HG02943 (cell line): ENCODE results near the gene PLEKHA7.

ENCODE experiments used
- ATAC-seq: cut with Tn5 transposase; IDR thresholded peaks from one replicate; pipeline ENCODE4 v1.9.1; 2021; ENCODE audit warnings: mild to moderate bottlenecking, low read depth, moderate library complexity; ENCODE audit not compliant: unreplicated experiment

PLEKHA7 gene

GRCh38 chr11:16815047-16815767, 199.0 kb downstream of the PLEKHA7 start:
- ATAC-seq, result no peak

DNA sequence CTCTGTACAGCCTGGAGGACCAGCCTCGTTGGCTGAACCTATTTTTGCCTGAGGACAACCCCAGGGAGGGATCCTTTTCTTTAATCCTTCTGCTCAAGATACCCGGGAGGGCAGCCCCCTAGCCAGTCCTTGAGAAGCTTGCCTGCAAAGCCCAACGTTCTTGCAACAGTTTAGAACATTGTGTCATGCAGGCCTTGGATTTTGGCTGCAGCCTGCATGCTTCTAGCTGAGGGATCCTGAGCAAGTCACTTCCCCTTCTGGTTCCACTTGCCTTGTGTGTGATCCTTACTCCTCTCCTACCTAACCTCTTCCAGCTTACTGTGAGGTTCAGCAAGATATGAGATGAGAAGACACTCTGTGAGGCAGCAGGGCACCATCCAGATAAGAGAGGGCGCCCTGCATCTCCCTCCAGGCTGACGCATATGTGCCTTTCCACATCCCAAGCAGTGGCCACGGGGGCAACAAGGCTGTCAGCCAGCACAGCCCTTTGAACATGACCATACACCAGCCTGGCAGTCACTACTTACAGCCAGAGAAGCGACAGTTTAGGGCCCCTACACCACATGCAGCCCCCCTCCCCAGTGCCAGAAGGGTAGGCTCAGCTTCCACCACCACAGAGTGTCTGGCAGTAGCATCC, 199.7 kb downstream of the PLEKHA7 start:
- ATAC-seq, result no peak

- ATAC-seq, result no peak
Measured at GRCh38 chr11:16813126-16813525, 201.1 kb downstream of the PLEKHA7 start.

DNA sequence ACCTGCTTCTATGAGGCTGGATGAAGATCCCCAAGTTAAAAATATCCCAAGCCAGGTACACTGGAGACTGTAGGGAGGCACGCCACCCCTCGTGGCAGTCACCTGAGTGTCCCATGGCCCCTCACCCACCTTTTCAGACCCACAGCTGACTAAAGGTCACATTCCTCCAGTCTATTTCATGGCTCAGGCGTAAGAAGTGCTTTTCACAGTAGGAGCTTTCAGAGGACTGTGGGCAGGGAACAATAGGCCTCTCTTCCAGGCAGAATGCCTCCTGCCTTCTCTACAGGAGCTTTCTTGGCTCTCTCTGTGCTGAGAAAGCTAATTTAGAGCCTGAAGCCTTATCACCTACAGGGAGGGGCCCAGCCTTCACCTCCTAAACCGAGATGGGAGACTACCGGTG, 201.9 kb downstream of the PLEKHA7 start:
- no peak for ATAC-seq

DNA sequence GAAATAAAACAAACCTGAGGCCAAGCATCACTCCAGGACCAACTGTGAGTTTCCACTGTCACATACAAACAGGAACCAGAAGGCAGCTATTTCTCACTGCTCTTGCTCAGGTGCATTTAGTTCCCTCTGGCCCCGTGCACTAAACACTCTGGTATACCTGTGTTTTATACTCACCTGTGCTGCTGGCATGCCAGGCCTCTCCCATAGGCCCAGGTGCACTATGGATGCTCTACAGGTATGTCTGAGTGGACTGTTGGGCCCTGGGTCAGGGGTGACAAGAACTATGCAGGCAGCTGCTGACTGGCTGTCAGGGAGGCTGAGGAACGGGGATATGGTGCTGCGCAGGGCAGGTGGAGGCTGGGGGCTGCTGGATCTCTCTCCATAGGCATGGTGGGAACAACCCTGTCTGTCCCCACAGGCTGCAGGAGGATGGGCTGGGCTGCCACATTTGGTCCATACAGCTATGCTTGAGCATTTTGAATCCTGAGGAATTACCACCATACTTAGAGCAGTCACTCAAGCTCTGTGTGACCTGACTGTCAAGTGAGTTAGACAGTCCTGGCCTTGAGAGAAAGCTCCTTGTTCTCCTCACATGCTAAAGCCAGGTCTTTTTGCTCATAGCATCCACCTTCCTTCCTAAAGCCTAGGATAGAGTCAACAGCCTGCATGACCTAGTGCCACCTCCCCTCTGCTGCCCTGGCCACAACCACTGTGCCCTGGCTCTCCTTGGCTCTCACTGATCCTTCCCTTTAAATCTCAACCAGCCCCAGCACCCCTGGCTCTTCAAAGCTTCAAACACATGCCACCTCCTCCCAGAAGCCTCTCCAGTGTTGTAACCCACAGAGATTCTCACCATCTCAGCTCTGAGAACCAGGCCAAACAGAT, 202.8 kb downstream of the PLEKHA7 start:
- ATAC-seq, result no peak

- ATAC-seq, result no peak
Measured at GRCh38 chr11:16809886-16810668, 204.1 kb downstream of the PLEKHA7 start.

DNA sequence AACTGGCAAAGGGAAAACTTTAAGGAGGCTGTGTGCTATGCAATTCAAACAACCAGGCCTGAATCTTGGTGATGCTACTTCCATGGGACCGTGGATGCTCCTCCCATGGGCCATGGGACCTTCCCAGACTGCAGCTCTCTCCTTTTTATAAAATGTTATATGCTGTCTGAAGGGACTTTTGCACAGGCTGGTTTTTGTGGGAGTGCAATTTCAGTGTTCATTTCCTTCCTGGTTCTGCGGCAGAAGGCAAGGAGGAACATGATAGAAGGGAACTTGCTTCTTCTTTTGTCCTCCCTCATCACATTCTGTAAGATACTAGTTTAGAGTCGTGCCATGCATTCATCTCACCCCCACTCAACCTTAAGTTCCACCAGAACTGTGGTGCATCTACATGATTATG, 206.9 kb downstream of the PLEKHA7 start:
- no peak for ATAC-seq

GRCh38 chr11:16806791-16807190, 207.4 kb downstream of the PLEKHA7 start:
- ATAC-seq, result no peak

GRCh38 chr11:16805938-16806337, 208.3 kb downstream of the PLEKHA7 start:
- no peak for ATAC-seq

DNA sequence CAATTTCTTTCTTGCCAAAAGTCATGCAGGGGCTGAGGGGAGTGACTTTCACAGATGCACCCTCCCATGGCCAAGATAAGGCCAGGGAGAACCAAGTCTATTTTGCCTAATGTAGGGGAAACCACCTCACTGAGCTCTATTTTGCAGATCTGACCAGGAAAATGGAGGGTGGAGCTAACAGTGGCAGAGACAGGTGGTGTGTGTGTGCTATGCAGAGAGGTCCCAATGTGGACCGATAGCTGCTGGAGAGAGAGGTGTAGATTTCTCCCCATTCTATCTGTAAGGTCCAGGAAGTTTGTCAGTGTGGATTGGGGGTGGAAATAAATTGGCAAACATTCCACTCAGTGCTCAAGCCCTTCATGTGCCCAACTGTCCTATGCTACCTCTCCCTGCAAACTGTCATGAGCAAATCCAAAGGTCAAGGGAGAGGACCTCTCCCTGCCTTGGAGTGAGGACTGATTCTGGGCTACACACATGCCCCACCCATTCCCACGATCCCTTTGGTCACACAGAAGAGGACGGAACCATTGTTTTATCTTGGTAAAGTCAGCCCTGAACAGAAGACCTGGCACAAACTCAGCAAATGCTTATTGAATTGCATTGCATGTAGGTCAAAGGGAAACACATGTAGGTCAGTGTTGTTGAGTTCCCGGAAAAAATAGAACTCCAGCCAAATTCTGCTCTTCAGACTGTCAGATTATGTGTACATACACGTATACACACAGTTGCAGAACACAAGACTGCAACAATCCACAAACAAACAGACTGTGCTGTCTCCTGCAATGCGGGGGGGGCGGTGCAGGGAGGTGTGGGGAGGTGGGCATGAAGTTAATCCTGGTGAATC, 209.9 kb downstream of the PLEKHA7 start:
- no peak for ATAC-seq

DNA sequence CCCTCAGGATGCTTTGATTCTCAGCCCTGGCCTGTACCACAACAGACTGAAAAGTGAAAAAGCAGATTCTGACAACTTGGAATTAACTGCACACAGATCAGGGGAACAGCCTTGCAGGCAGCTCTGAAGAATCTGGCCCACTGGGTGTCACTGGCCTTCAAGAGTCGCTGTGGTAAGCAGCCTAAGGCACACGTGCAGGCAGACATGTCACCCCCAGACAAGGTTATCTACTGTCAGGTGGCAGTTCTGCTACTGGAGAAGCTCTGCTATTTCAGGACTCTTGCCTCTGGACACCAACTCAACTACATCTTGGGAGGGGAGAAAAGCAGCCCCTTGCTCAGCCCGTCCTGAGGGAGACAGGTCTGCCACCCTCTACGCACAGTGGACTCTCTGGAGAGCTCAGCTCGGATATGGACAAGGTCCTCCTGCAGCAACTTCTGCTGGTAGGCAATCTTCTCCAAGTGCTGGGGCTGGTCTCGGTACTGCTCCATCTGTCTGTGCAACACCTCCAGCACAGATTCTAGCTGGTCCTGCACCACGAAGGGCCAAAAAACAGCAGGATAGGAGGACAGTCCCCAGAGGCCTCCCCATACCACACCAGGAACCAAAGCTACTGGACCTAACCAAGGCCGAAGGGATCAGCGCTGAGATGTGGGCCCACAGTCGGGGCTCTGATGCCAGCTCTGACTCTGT, 212.8 kb downstream of the PLEKHA7 start:
- ATAC-seq, result no peak

DNA sequence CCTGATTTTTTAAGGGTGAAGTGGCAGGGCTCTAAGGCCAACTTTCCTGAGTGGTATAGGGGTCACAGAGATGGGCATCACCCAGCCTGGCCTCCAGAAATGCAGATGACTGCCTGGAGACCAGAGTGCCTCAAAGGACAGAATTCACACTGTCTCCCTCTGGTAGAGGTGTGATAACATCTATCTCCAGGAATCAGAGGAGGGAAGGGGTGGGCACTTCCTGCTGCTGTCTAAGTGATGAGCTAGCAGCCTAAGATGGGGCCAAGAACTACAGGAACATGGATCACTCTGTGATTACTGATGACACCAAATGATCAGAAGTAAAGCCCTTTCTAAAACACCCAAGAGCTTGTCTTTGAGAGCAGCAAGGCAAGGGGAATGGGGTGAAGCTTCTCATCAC, 213.8 kb downstream of the PLEKHA7 start:
- ATAC-seq, result no peak

DNA sequence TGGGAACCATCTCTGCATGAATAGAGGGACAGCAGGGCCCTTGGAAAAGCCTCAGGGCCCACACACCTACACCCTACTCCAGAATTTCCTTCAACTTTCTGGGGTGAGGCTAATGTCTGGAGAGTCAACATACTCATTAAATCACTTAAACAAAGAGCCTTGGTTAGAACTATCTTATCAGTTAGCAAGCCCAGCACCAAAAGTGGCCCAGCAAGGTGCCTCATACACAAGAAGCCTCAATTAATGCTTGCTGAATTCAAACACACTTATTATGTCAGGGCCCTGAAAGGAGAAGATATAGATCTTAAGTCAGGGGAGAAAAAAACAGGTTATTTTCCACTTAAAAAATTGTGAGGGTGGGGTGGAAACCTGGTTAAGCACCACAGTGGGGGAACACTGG, 214.3 kb downstream of the PLEKHA7 start:
- ATAC-seq, result no peak

- ATAC-seq, result no peak
Measured at GRCh38 chr11:16799221-16799620, 215.0 kb downstream of the PLEKHA7 start.

DNA sequence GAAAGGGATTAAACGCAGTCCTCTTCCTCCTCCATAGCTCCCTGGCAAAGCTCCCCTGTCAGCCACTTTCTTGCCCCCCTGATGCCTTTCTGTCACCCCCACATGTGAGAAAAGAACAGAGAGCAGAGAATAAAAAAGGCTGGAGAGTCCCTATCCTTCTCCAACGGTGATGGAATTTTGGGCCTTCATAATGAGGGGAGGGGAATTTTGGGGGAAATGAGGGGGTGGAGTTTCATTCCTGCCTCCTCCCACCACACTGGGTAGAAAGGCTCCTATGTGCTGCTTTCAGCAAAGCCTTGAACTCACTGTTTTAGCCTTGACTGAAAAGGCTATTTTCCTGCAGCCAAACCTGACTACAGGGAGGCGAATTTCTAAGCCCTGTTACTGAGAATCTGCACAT, 216.4 kb downstream of the PLEKHA7 start:
- no peak for ATAC-seq

- no peak for ATAC-seq
Measured at GRCh38 chr11:16796311-16796710, 217.9 kb downstream of the PLEKHA7 start.

GRCh38 chr11:16795146-16795545, 219.1 kb downstream of the PLEKHA7 start:
- no peak for ATAC-seq

- ATAC-seq, result no peak
Measured at GRCh38 chr11:16794047-16794818, 220.0 kb downstream of the PLEKHA7 start.
